Heart left ventricle (tissue), 16 donors: ENCODE results near the gene SCFD2. TPM values are rescaled to one million over a fixed set of nuclear protein-coding genes. Genes with fewer than 3 reads are reported as not detected.

Source experiments
- ATAC-seq, 4 donors: fragments of 200-7000 bp; cut with Tn5 transposase; one replicate each; pipeline ENCODE4 v1.9.1; 2020 to 2022; ENCODE audit warnings: moderate library complexity in 4 of 4, mild to moderate bottlenecking in 3 of 4, moderate number of reproducible peaks in 1 of 4
- DNase-seq, 5 donors: peaks; one replicate each; pipeline ENCODE4 v3.0.0-alpha.2; 2020
- H3K27ac ChIP-seq, 12 donors: fragments of 200-600 bp; sonication (generic) in 4 of 12; one replicate each; pipeline versions ENCODE4 v1.5.0 to v1.8.0; 2016 to 2022; ENCODE audit warnings: mild to moderate bottlenecking in 2 of 12
- H3K27me3 ChIP-seq, 9 donors: fragments of 200-600 bp; sonication (generic) in 2 of 9; one replicate each; pipeline versions ENCODE4 v1.5.1 to v1.8.0; 2016 to 2022; ENCODE audit warnings: mild to moderate bottlenecking in 3 of 9
- H3K36me3 ChIP-seq, 9 donors: fragments of 200-600 bp; sonication (generic) in 2 of 9; one replicate each; pipeline versions ENCODE4 v1.5.0 to v1.8.0; 2018 to 2022; ENCODE audit warnings: mild to moderate bottlenecking in 2 of 9
- H3K4me1 ChIP-seq, 12 donors: fragments of 200-600 bp; sonication (generic) in 4 of 12; one replicate each; pipeline versions ENCODE4 v1.5.0 to v1.8.0; 2016 to 2022; ENCODE audit warnings: mild to moderate bottlenecking in 3 of 12
- H3K4me3 ChIP-seq, 12 donors: fragments of 200-600 bp; sonication (generic) in 4 of 12; one replicate each; pipeline versions ENCODE4 v1.5.0 to v1.8.0; 2017 to 2022; ENCODE audit warnings: mild to moderate bottlenecking in 9 of 12, moderate library complexity in 4 of 12
- H3K9me3 ChIP-seq, 12 donors: fragments of 200-600 bp; sonication (generic) in 4 of 12; one replicate each; pipeline versions ENCODE4 v1.5.0 to v1.8.0; 2016 to 2022; ENCODE audit warnings: mild to moderate bottlenecking in 1 of 12
- POLR2A ChIP-seq, 2 donors: fragments of 450-650 bp; IDR thresholded peaks; one replicate each; pipeline ENCODE4 v1.6.1; 2017; ENCODE audit warnings: antibody characterized with exemption in 2 of 2, mild to moderate bottlenecking in 2 of 2, moderate library complexity in 2 of 2
- WGBS, 4 donors: extraction: QIAGEN DNeasy Blood & Tissue Kit in 2 of 4; methylation state at CpG; one replicate each; pipeline versions ENCODE4 v1.1.5 to v1.1.7; 2013 to 2018; 5-methylcytosine and 5-hydroxymethylcytosine counted together
- intact Hi-C, 10 donors: fragments of 100-400 bp; cut with DNase I; formaldehyde crosslinking; loops; one replicate each; pipeline versions ENCODE4 v1.11.1 to v1.14.2; 2022
- polyA plus RNA-seq, 2 donors: library from polyadenylated mRNA; stranded (reverse); fragments of 200-250 nt; gene quantifications; one replicate each; pipeline ENCODE4 v1.2.3, GENCODE V29; 2013
- total RNA-seq, 9 donors: library from RNA; depleted of rRNA in 2 of 9; stranded (reverse); fragments of >200 nt in 2 of 9; fragmentation: NEBNext Ultra II Directional in 3 of 9; extraction: Animal tissue kit (Norgen Biotek cat#: 25700) in 3 of 9; gene quantifications; one replicate each; pipeline versions ENCODE4 v1.1.0 to v1.2.4, GENCODE V29; 2016 to 2023
- TF ChIP-seq, protein P1 (sequence below), 12 donors: fragments of 200-600 bp; sonication (generic) in 4 of 12; IDR thresholded peaks; one replicate each; pipeline versions ENCODE4 v1.5.0 to v1.8.0; 2018 to 2022; ENCODE audit warnings: antibody characterized with exemption in 12 of 12, mild to moderate bottlenecking in 5 of 12
- donor health status: ischemic (EF 13 %, LVEDD 7.1; RV severe dilation, severe dysfunction).
- donor health status: healthy with polysubstance abuse.
- donor health status: DM: no; HTN: yes; CAD: no.
- donor health status: DM: no; HTN: no; CAD: no.
- donor health status: ischemic (EF 25% LVEDD 6.9; RV normal size, moderate dysfunction).
- donor health status: ischemic (EF 25% LVEDD 5.7; RV mildly dilated, moderate dysfunction).
- donor health status: healthy.
- donor health status: DM: yes; HTN: yes; CAD: no.
- donor health status: ischemic (EF 35%, LVEDD 5.7; RV mildly dilated, moderate dysfunction).
- donor health status: nonischemic (EF 11% LVEDD 7.7; RV severe dilation, severe dysfunction).
- donor health status: DM: yes; HTN: yes; CAD: no.
- donor health status: PGD.
- donor health status: ischemic (EF 29% LVEDD 5.4; RV normal size, mild dysfunction).
- donor health status: nonischemic (EF 23%, LVEDD 6.1; RV moderate dilation, normal function).

The SCFD2 gene
- total and polyA plus RNA-seq, 11 donors = 3.7 to 14.0 (median 9.8) TPM

DNA sequence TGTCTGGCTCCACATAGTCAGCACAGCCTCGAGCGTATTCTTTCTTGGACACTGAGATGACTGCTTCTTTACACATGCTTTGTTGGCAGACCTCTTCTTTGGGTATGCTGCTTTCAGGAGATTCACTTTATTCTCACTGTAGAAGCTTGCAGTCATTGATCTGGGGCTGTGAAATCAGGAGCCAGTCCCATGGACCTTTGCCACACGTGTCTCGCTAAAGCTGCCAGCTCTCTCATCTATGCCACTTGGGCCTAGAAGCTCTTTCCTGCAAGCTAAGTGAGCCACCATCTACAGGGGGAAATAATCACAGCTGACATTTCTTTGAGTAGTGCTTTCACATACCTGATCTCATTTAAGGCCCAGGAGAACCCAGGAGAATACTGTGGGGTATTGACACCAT is 498.7 kb downstream of the SCFD2 start:
- peaks cover 0 to 80% (median 47%) of the 10 kb centered on the region in 12 donors for H3K4me1 ChIP-seq

DNA sequence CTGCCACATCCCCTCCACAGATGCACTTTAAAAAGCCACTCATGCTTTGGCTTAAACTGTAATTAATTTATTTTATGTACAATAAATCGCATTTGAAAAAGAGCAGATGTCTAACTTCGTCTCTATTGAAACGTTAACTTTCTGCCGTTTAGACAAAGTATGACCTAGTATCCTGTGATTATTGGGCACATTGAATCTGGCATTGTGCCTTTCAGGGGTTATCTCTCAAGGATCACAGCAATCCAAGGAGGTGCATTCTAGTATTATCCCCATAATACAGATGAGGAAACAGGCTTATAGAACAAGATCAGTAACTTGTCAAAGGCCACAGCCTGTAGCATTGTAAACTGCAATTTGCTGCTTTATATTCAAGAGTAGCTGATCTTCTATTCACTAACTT is 499.1 kb downstream of the SCFD2 start:
- peaks cover 0 to 81% (median 47%) of the 10 kb centered on the region in 12 donors for H3K4me1 ChIP-seq
- TF ChIP-seq, protein P1, sequence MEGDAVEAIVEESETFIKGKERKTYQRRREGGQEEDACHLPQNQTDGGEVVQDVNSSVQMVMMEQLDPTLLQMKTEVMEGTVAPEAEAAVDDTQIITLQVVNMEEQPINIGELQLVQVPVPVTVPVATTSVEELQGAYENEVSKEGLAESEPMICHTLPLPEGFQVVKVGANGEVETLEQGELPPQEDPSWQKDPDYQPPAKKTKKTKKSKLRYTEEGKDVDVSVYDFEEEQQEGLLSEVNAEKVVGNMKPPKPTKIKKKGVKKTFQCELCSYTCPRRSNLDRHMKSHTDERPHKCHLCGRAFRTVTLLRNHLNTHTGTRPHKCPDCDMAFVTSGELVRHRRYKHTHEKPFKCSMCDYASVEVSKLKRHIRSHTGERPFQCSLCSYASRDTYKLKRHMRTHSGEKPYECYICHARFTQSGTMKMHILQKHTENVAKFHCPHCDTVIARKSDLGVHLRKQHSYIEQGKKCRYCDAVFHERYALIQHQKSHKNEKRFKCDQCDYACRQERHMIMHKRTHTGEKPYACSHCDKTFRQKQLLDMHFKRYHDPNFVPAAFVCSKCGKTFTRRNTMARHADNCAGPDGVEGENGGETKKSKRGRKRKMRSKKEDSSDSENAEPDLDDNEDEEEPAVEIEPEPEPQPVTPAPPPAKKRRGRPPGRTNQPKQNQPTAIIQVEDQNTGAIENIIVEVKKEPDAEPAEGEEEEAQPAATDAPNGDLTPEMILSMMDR (IDR thresholded peaks at IDR 0.05) = no peak
- no peak for TF ChIP-seq POLR2A (IDR thresholded peaks at IDR 0.05)
- H3K36me3 ChIP-seq = peaks cover 0 to 23% (median 4%) of the 10 kb centered on the region in 9 donors
- peak overlapping the region in 2 of 12 donors; percentile 73 to 87 for H3K27ac ChIP-seq
- DNase-seq (no peak), ATAC-seq (no peak)
- H3K9me3 ChIP-seq = no peaks in the 10 kb centered on the region
- WGBS, 4 donors = 75 to 80% (median 76%) methylated on average over 4 of the region's 4 CpGs
- H3K4me3 ChIP-seq = no peak overlapping the region
- intact Hi-C loops = loop anchor here (5.0 to 10.0 kb wide), 12 partner anchors 88 to 492 kb away; partner anchors contain the start of gene USP46 (in 1 of the 10)
- peaks cover 0 to 9% (median 0%) of the 10 kb centered on the region in 9 donors for H3K27me3 ChIP-seq

More for the DNA sequence above, 498.7 kb downstream of the SCFD2 start:
- 65 to 82% (median 77%) methylated on average over 4 of the region's 4 CpGs for WGBS, 4 donors
- ATAC-seq = no peak
- H3K9me3 ChIP-seq = no peaks in the 10 kb centered on the region
- DNase-seq = no peak
- peaks cover 0 to 7% (median 0%) of the 10 kb centered on the region in 9 donors for H3K27me3 ChIP-seq
- TF ChIP-seq, protein P1 (IDR thresholded peaks at IDR 0.05) = no peak
- TF ChIP-seq POLR2A (IDR thresholded peaks at IDR 0.05) = no peak
- H3K4me3 ChIP-seq = no peak overlapping the region
- H3K36me3 ChIP-seq = peaks cover 0 to 23% (median 4%) of the 10 kb centered on the region in 9 donors
- intact Hi-C loops = loop anchor here (5.0 to 10.0 kb wide), 12 partner anchors 88 to 492 kb away; partner anchors contain the start of gene USP46 (in 1 of the 10)
- H3K27ac ChIP-seq = peak overlapping the region in 5 of 12 donors; percentile 9 to 81 (median 59)

DNA sequence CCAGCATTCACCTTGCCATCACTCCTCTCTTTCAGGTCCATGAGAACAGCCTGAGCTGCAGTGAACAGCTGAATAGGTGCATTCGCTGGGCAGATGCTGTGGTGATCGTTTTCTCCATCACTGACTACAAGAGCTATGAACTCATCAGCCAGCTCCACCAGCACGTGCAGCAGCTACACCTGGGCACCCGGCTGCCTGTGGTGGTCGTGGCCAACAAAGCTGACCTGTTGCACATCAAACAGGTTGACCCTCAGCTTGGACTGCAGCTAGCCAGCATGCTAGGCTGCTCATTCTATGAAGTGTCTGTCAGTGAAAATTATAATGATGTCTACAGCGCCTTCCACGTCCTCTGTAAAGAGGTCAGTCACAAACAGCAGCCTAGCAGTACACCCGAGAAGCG is 500.6 kb downstream of the SCFD2 start:
- Histone ChIP-seq H3K36me3 (peaks cover 0 to 23% (median 4%) of the 10 kb centered on the region in 9 donors), H3K27me3 (peaks cover 0 to 15% (median 0%) of the 10 kb centered on the region in 9 donors), H3K9me3 (no peaks in the 10 kb centered on the region), H3K27ac (peak overlapping the region in 9 of 12 donors; percentile 1 to 90 (median 26)), H3K4me1 (peaks cover 0 to 80% (median 48%) of the 10 kb centered on the region in 12 donors), H3K4me3 (peak overlapping the region in 6 of 12 donors; percentile 64 to 91 (median 78))
- ATAC-seq (no peak), DNase-seq (no peak)
- intact Hi-C loops = loop anchor here (2.0 to 10.0 kb wide), 13 partner anchors 26 to 490 kb away; partner anchors contain the start of gene USP46 (in 1 of the 10)
- TF ChIP-seq, protein P1 (IDR thresholded peaks at IDR 0.05) = no peak
- TF ChIP-seq POLR2A (IDR thresholded peaks at IDR 0.05) = no peak
- WGBS, 4 donors = 73 to 81% (median 77%) methylated on average over 9 of the region's 9 CpGs

- Histone ChIP-seq H3K36me3 (peaks cover 0 to 23% (median 4%) of the 10 kb centered on the region in 9 donors), H3K27me3 (peaks cover 0 to 15% (median 0%) of the 10 kb centered on the region in 9 donors), H3K27ac (peak overlapping the region in 7 of 12 donors; percentile 13 to 90 (median 68)), H3K4me3 (peak overlapping the region in 6 of 12 donors; percentile 64 to 91 (median 78)), H3K4me1 (peaks cover 0 to 75% (median 44%) of the 10 kb centered on the region in 12 donors), H3K9me3 (no peaks in the 10 kb centered on the region)
- intact Hi-C loops = loop anchor here (2.0 to 10.0 kb wide), 16 partner anchors 26 to 490 kb away; partner anchors contain the start of gene USP46 (in 1 of the 10)
- TF ChIP-seq, protein P1 (IDR thresholded peaks at IDR 0.05) = no peak
- no peak for TF ChIP-seq POLR2A (IDR thresholded peaks at IDR 0.05)
- 22 to 29% (median 25%) methylated on average over 5 of the region's 5 CpGs for WGBS, 4 donors
- ATAC-seq = no peak
- DNase-seq = peak in 1 of 5 donors; percentile 38
These were observed 501.1 kb downstream of the SCFD2 start for GRCh38 chr4:52864793-52865192.
